Measurements from ENCODE around the gene ARVCF.
A peak's percentile ranks its signal among the peaks of the same experiment; 100 is the strongest.

Gene ARVCF

DNA sequence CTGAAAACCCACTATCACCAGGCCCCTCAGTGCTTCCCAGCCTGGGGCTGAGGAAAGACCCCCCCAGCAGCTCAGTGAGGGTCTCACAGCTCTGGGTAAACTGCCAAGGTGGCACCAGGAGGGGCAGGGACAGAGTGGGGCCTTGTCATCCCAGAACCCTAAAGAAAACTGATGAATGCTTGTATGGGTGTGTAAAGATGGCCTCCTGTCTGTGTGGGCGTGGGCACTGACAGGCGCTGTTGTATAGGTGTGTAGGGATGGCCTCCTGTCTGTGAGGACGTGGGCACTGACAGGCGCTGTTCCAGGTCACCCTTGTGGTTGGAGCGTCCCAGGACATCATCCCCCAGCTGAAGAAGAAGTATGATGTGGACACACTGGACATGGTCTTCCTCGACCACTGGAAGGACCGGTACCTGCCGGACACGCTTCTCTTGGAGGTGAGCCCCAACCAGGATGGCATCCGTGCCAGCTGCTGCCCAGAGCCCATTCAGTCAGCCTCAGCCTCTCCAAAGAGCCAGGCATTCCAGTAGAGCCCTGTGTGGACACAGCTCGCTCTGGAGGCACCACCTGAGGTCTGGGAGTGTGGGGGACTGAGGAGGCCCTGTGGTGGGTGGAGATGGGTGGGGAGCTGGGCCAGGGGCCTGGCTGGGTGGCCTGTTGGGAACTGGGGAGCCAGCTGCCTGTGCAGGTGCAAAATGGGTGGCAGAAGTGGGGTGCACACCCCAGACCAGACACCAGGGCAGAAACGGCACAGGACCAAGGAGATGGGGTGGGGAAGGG is 52.6 kb downstream of the ARVCF start:
- DNase-seq (ENCODE audit: low read depth in 1 of 2, low spot score in 1 of 2) = no peak
- in situ Hi-C loops (cut with HindIII; ENCODE audit: low pct_unique_long_range_greater_than_20kb, low sequenced_read_pairs) = no loop called here
- TF ChIP-seq JUND (IDR thresholded peaks at IDR 0.05; ENCODE audit: low read depth) = no peak

DNA sequence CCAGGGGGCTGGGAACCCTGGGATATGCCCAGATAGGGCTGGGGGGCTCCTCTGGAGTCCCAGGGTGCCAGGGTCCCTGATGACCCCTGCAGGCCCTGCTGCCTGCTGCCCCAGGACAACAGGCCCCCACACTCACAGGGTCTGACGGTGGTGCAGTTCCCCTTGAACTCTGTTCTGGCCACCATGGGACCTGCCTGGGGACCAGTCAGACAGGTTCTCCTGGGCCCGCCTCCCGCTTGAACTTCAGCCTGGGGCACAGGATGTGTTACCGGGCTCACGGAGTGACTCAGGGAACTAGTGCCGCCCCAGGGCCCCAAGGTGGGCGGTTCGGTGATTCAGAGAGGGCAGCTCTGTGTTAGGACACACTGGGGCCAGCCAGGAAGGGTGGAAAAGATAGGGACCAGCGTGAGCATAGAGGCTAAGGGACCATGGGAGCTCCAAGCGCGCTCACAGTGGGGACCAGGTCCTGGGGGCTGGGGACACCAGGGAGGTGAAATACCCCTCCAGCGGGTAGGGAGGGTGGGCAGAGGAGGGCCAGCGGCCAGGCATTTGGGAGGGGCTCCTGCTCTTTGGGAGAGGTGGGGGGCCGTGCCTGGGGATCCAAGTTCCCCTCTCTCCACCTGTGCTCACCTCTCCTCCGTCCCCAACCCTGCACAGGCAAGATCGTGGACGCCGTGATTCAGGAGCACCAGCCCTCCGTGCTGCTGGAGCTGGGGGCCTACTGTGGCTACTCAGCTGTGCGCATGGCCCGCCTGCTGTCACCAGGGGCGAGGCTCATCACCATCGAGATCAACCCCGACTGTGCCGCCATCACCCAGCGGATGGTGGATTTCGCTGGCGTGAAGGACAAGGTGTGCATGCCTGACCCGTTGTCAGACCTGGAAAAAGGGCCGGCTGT is 53.5 kb downstream of the ARVCF start:
- peak; percentile 85 to 96 for DNase-seq (ENCODE audit: low read depth in 1 of 2, low spot score in 1 of 2)
- in situ Hi-C loops (cut with HindIII; ENCODE audit: low pct_unique_long_range_greater_than_20kb, low sequenced_read_pairs) = no loop called here

DNA sequence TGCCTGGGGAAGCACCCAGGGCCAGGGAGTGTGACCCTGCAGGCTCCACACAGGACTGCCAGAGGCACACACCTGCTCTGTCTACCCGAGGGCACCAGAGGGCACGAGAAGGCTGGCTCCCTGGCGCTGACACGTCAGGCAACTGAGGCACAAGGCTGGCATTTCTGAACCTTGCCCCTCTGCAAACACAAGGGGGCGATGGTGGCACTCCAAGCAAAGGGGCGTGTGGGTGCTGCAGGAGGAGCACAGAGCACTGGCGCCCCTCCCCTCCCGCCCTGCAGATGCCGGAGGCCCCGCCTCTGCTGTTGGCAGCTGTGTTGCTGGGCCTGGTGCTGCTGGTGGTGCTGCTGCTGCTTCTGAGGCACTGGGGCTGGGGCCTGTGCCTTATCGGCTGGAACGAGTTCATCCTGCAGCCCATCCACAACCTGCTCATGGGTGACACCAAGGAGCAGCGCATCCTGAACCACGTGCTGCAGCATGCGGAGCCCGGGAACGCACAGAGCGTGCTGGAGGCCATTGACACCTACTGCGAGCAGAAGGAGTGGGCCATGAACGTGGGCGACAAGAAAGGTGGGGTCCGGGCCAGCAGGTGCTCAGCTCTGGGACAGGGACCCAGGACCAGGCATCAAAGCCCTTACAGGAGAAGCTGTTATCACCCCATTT is 54.2 kb downstream of the ARVCF start:
- in situ Hi-C loops (cut with HindIII; ENCODE audit: low pct_unique_long_range_greater_than_20kb, low sequenced_read_pairs) = no loop called here
- DNase-seq (ENCODE audit: low read depth in 1 of 2, low spot score in 1 of 2) = peak; percentile 35 to 88
- TF ChIP-seq JUND (IDR thresholded peaks at IDR 0.05; ENCODE audit: low read depth) = no peak

More for the DNA sequence above, 53.5 kb downstream of the ARVCF start:
- TF ChIP-seq JUND (IDR thresholded peaks at IDR 0.05; ENCODE audit: low read depth) = peak; percentile 55

DNA sequence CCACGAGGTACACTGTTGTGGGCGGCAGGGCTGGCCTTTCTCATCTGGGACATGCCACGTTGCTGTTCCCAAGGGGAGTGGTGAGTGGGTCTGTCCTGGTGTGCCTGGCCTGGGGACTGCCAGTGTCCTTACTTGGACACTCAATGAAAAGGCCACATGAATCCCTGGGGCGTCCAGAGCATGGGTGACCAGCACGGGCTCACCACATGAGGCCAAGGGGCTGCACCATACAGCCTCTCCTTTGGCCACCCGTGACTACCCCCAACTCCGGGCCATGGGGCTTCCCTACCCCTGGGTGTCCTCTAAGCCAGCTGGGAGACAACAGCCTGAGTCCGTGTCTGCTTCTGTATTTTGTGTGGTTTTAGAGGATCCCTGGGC is 54.8 kb downstream of the ARVCF start:
- no peak for TF ChIP-seq JUND (IDR thresholded peaks at IDR 0.05; ENCODE audit: low read depth)
- DNase-seq (ENCODE audit: low read depth in 1 of 2, low spot score in 1 of 2) = no peak
- in situ Hi-C loops (cut with HindIII; ENCODE audit: low pct_unique_long_range_greater_than_20kb, low sequenced_read_pairs) = no loop called here

DNA sequence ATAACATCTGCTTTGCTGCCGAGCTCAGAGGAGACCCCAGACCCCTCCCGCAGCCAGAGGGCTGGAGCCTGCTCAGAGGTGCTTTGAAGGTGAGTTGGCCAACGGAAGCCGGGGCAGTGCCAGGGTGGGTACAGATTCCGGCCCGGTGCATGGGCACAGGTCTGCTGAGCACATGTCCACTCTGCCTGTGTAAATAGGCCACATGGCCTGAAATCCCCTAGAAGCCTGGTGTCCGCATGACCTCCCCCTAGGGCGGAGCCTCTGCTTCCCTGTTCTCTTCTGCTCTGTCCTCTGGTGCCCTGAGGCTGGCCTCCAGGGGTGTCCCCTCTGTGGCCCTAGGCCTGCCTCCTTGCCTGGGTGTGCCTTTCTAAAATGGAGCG is 55.4 kb downstream of the ARVCF start:
- in situ Hi-C loops (cut with HindIII; ENCODE audit: low pct_unique_long_range_greater_than_20kb, low sequenced_read_pairs) = no loop called here
- no peak for TF ChIP-seq JUND (IDR thresholded peaks at IDR 0.05; ENCODE audit: low read depth)
- DNase-seq (ENCODE audit: low read depth in 1 of 2, low spot score in 1 of 2) = no peak

DNA sequence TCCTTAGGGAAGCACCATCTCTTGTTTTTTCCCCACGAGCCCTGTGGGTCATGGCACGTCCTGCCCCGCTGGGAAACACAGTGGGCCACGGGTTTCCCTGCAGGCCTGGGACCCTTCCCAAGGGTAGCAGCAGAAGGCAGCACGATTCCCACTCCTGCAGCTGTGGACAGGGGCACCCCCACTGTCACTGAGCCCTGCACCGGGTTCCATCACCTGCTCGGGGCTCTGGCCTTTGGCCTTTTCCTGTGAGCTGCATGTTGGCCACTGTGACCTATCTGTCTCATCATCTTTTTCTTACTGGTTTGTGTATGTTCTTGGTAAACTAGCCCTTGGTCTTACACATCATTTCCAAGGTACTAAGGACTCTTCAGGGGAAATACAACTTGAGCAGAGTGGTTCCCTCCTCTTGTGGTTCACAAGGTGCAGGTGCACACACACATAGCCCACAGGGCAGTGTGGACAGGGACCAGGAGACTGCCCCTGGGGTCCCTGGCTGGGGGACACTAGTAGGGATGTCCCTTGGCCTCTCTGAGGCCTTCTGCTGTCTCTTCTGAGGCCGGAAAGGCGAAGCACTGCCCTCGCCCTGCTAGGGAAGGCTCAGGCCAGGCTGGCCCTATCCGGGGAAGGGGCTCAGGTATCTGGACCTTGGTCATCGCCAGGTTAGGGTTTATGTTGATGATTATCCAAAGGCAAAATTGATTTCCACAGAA is 56.0 kb downstream of the ARVCF start:
- no peak for TF ChIP-seq JUND (IDR thresholded peaks at IDR 0.05; ENCODE audit: low read depth)
- in situ Hi-C loops (cut with HindIII; ENCODE audit: low pct_unique_long_range_greater_than_20kb, low sequenced_read_pairs) = no loop called here

DNA sequence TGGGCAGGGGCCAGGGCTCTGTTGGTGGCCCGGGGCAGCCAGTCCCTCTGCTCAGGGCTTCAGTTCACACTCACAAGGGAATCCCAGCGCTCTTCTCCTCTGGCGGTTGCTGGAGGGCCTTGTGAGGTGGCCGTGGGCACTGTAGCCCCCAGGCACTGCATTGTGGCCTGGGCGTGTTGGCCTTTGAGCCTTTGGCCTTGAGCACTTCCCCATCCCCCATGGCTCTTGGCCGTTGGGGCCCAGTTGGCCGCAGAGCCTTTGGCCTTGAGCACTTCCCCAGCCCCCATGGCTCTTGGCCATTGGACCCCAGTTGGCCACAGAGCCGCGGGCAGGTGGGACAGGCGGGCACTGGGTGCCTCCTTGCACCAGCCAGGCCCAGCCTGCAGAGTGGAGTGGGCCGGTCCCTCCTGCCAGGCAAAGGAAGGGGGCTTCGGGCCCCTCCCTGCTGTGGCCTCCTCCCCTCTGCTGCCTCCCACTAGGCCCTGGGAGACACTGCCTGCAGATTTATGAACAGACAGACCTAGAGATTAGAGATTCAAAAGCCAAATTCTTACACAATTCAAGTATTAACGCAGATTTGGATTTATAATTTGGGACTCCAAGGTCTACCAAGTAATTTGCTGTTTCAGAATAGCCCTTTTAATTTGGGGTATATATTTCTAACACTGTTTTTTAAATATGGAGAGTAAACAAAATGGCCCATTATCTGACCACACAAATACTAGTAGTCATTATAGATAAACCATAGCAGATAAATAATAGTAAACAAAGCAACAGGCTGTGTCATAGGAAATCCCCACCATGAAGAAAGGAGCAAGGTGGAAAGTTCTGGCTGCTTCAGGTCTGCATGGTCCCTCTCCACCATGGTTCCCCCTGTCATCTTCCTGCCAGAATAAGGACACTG is 56.8 kb downstream of the ARVCF start:
- no peak for TF ChIP-seq JUND (IDR thresholded peaks at IDR 0.05; ENCODE audit: low read depth)
- in situ Hi-C loops (cut with HindIII; ENCODE audit: low pct_unique_long_range_greater_than_20kb, low sequenced_read_pairs) = no loop called here
- no peak for DNase-seq (ENCODE audit: low read depth in 1 of 2, low spot score in 1 of 2)

More for the DNA sequence above, 56.0 kb downstream of the ARVCF start:
- DNase-seq (ENCODE audit: low read depth in 1 of 2, low spot score in 1 of 2) = no peak

DNA sequence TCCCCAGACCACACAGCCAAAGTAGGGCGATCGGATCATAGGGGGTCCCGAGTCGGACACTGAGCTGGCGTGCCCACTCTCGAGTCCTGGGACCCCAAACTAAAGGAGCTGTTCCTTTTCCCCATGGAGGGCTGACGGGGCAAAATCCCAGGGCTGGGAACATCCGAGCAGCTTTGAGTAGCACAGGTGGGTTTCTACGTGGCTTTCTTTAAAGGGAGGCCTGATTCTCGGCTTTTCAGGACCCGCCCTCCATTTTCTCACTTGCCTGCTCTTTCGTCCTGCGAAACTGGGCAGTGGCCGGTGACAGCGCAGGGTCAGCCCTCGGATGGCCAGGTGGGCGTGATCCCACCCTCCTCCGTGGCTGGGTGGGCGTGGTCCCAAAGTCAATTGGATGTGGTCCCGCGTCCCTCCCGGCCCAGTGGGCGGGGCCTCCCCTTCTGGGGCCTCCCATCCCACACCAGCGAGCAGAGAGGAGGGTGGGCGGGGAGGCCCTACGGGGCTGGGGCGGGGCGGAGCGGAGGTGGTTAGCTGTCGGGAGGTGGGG is 57.5 kb downstream of the ARVCF start:
- TF ChIP-seq JUND (IDR thresholded peaks at IDR 0.05; ENCODE audit: low read depth) = no peak
- peak; percentile 57 to 93 for DNase-seq (ENCODE audit: low read depth in 1 of 2, low spot score in 1 of 2)
- in situ Hi-C loops (cut with HindIII; ENCODE audit: low pct_unique_long_range_greater_than_20kb, low sequenced_read_pairs) = no loop called here

DNA sequence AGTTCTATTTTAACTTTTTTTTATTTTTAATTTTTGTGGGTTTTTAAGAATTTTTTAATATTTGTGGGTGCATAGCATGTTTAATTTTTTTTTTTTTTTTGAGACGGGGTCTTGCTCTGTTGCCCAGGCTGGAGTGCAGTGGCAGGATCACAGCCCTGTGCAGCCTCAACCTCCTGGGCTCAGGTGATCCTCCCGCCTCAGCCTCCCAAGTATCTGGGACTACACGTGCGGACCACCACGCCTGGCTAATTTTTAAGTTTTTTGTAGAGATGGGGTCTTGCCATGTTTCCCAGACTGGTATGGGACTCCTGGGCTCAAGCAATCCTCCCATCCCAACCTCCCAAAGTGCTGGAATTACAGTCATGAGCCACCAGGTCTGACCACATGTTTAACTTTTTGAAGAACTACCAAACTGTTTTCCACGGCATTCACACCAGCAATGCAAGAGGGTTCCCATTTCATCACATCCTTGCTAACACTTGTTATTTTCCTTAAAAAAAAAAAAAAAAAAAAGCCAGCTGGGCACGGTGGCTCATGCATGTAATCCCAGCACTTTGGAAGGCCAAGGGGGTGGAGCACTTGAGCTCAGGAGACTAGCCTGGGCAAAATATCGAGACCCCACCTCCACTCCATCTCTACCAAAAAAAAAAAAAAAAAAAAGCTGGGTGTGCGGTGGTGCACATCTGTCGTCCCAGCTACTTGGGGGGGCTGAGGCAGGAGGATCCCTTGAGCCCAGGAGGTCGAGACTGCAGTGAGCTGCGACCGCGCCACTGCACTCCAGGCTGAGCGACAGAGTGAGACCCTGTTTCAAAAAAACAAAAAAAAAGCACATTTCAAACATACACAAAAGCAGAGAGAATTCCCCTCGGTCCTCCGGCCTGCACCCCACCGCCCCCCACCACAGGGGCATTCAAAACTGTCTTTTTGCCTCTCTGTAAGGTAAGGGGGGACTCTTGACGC is 58.3 kb downstream of the ARVCF start:
- no peak for TF ChIP-seq JUND (IDR thresholded peaks at IDR 0.05; ENCODE audit: low read depth)
- no peak for DNase-seq (ENCODE audit: low read depth in 1 of 2, low spot score in 1 of 2)
- in situ Hi-C loops (cut with HindIII; ENCODE audit: low pct_unique_long_range_greater_than_20kb, low sequenced_read_pairs) = no loop called here

DNA sequence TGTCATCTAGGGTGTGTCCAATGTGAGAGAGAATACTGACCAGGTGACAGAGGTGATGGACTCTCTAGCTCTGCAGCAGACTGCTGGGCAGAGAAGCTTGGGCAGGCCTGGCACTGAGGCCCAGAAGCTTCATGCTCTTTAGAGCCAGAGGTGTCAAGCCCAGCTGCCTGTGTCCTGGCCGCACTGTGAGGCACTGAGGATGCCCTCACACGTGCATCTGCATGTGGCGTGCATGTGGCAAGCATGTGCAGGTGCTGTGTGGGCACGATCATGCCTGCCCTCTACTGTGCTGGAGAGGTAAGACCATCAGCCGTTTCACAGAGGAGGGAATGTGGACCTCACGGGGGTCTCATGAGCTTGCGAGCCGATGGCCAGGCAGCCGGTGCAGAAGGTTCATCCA is 59.2 kb downstream of the ARVCF start:
- no peak for TF ChIP-seq JUND (IDR thresholded peaks at IDR 0.05; ENCODE audit: low read depth)
- in situ Hi-C loops (cut with HindIII; ENCODE audit: low pct_unique_long_range_greater_than_20kb, low sequenced_read_pairs) = no loop called here

More for the DNA sequence above, 59.2 kb downstream of the ARVCF start:
- DNase-seq (ENCODE audit: low read depth in 1 of 2, low spot score in 1 of 2) = no peak
